GM21723 (cell line): Measurements from ENCODE around the gene CATSPERZ.
A peak's percentile ranks its signal among the peaks of the same experiment; 100 is the strongest.

Experiments used
- ATAC-seq: cut with Tn5 transposase; IDR thresholded peaks from one replicate; pipeline ENCODE4 v1.9.1; 2021; ENCODE audit warnings: mild to moderate bottlenecking, moderate library complexity; ENCODE audit not compliant: unreplicated experiment

CATSPERZ gene

DNA sequence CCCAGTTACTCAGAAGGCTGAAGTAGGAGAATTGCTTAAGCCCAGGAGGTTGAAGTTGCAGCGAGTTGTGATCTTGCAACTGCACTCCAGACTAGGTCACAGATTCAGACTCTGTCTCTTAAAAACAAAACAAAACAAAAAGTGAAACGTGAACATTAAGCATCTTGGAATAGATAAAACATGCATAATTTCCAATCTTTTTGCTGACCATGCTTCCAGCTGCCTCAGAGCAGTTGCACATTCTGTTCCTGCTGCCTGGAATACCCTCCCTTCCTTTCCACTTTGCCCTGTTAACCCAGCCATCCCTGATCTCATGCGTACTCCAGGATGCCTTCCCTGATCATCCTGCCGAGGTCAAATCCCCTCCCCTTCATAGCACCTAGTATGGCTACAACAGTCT lies 39.1 kb downstream of the CATSPERZ start:
- ATAC-seq, result no peak

DNA sequence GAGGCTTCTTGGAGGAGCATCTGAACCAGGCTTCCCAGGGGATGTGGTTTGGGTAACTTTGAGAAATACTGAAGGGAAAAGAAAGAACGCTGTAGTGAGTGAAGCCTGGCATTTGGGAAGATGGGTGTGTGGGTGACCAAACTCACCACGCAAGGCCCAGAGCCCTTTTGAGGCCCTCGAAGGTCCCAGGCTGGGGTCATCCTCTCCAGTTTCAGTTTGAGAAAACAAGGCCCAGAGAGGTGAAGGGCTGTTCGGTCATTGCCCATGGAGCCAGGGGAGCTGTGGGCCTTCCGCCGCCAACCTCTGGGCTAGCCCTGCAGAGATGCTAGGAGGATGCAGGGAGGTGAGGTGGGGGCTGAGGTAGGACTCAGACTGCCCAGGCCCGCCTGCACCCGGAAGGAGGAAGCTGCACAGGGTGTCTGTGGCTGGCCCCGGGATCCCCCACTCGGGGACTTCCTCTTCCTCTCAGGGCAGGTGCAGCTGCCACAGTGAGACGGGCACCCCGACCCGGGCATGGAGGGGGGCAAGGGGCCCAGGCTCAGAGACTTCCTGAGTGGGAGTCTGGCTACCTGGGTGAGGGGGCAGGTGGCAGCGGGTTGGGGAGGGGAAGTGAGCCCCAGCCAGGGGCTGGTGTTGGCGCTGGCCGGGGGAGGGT lies 39.7 kb downstream of the CATSPERZ start, which contains the start of gene CCDC88B:
Gene CCDC88B (plus strand): TSS at position 451 of the 655 bp plus-strand sequence. CDS start 63 bp downstream, at position 514.
- peak; percentile 56 for ATAC-seq

DNA sequence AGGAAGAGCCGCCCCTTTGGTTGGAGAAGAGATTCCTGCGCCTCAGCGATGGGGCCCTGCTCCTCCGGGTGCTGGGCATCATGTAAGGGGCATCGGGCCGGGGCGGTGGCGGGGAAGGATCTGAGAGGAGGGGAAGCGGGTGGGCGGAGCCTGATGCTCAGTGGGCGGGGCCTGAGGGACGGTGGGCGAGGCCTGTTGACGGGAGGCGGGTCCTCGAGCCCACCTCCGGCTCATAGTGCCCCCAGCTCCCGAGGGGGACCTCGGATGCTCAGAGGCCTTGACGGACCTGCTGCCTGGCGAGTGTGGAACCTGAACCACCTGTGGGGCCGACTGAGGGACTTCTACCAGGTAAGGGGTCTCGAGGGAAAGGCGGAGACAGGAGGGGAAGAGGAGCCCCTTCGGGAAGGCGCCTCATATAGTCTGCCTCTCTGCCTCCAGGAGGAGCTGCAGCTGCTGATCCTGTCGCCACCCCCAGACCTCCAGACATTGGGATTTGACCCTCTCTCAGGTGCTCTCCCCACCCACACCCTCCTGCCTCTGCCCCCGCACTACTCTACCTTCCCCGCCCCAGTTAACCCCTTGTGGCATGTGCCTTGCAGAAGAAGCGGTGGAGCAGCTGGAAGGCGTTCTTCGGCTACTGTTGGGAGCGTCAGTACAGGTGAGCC lies 40.6 kb downstream of the CATSPERZ start:
- ATAC-seq, result peak; percentile 40

DNA sequence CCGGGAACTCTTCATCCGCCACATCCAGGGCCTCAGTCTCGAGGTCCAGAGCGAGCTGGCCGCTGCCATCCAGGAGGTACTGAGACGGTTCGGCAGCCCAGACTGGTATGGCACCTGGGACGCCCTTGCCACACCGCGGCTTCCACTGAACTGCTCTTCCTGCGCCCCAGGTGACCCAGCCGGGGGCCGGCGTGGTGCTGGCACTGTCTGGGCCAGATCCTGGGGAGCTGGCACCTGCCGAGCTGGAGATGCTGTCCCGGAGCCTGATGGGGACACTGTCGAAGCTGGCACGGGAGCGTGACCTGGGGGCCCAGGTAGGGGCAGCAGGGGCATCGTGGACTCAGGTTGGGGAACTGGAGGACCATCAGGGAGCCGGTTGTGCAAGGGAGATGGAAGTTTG lies 41.3 kb downstream of the CATSPERZ start:
- ATAC-seq, result no peak

DNA sequence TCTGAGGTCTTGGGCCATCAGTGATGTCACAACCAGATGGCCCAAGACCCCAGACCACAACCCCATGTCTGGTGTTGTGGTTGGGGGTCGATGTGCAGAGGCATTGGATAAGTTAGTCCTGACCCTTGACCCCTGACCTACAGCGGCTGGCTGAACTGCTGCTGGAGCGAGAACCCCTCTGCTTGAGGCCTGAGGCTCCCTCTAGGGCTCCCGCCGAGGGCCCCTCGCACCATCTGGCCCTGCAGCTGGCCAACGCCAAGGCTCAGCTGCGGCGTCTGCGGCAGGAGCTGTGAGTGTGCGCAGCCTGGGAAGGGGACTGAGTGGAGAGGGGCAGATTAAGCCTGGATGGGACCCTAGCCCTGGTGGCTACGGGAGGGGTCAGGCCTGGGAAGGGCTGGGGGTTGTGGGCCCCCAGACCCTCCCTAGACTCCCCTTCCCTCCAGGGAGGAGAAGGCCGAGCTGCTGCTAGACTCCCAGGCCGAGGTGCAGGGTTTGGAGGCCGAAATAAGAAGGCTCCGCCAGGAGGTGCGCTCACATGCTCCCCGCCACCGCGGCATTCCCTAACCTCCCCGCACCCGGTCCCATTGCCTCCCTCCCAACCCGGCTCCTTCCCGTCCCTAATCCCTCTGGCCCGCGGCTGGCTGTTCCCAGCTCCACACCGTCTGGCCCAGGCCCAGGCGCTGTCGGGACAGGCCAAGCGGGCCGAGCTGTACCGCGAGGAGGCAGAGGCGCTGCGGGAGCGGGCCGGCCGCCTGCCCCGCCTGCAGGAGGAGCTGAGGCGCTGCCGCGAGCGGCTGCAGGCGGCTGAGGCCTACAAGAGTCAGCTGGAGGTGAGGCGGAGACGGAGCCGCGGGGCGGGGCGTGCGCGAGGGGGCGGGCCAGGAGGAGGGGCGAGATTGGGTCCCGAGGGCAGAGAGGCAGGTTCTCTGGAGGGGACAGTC lies 42.0 kb downstream of the CATSPERZ start:
- peak; percentile 51 for ATAC-seq

DNA sequence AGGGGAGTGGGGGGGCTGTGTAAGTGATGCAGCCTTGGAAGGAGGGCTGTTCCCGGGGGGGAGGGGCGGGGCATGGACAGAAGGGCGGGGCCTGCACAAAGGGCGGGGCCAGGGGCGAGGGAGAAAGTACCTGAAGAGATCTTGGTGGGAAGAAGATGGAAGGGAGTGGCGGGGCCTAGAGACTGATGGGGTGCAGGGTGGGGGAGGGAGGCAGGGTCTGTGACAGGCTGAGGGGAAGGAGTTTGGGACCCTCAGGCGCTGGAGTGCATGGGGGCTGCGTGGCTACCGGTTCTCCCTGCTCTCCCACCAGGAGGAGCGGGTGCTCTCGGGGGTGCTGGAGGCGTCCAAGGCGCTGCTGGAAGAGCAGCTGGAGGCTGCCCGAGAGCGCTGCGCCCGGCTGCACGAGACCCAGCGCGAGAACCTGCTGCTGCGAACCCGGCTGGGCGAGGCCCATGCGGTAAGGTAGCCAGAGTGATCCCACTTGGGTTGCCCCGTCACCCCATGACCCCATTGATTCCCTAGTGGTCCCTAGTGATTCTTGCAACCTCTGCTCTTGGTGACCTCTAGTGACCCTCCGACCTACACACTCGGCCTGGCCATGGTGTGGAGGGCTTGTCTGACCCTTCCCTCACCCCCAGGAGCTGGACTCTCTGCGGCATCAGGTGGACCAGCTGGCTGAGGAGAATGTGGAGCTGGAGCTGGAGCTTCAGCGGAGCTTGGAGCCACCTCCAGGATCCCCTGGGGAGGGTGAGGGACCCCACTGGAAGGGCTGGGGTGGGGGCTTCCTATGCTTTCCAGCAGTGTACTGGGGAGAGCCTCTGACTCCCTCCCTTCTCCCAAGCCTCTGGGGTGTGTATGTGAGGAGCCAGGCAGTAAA lies 42.9 kb downstream of the CATSPERZ start:
- no peak for ATAC-seq

DNA sequence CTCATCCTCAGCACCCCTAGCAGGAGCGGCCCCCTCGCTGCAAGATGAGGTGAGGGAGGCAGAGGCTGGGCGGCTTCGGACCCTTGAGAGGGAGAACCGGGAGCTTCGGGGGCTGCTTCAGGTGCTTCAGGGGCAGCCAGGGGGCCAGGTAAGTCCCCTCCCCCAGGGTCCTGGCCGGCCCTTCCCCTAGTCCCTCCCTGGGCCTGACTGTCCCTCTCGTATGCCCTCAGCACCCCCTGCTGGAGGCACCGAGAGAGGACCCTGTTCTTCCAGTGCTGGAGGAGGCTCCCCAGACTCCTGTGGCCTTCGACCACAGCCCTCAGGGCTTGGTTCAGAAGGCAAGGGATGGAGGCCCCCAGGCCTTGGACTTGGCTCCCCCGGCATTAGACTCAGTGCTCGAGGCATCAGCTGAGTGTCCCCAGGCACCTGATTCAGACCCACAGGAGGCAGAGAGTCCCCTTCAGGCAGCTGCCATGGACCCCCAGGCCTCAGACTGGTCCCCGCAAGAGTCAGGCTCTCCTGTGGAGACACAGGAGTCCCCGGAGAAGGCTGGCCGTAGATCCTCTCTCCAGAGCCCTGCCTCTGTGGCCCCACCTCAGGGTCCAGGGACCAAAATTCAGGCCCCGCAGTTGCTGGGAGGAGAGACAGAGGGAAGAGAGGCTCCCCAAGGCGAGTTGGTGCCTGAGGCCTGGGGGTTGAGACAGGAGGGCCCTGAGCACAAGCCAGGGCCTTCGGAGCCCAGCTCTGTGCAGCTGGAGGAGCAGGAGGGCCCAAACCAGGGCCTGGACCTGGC lies 43.8 kb downstream of the CATSPERZ start:
- no peak for ATAC-seq

DNA sequence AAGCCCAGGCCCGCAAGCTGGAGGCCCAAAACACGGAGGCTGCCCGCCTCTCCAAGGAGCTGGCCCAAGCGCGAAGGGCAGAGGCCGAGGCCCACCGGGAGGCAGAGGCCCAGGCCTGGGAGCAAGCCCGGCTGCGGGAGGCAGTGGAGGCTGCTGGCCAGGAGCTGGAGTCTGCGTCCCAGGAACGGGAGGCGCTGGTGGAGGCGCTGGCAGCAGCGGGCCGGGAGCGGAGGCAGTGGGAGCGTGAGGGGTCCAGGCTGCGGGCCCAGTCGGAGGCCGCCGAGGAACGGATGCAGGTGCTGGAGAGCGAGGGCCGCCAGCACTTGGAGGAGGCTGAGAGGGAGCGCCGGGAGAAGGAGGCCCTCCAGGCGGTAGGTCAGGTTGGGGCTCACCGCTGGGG lies 44.6 kb downstream of the CATSPERZ start:
- ATAC-seq, result no peak

DNA sequence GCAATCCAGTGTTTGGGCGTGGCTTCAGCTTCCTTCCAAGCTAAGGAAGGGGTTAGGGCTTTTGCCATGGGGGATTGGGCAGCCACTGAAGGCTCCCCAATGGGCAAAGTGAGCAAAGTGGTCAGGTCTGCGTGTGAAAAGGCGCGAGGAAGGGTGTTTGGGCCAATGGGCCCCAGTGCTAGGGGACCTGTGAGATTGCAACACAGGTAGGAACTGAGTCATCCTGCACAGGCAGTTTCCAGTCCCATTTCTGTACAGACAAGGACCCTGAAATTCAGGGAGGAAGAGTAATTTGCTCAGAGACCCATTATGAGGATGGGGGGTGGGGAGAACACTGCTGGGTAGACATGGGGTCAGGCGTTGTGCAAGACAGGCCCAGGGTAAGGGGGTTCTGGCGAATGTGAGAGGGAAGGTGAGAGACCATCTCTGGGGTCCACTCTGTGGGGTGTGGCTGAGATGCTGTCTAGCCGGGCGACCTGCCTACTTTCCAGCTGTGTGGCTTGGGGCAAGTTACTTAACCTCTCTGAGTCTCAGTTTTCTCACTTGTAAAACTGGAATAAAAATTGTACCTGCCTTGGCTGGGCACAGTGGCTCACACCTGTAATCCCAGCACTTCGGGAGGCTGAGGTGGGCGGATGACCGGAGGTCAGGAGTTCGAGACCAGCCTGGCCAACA lies 47.2 kb downstream of the CATSPERZ start:
- no peak for ATAC-seq

DNA sequence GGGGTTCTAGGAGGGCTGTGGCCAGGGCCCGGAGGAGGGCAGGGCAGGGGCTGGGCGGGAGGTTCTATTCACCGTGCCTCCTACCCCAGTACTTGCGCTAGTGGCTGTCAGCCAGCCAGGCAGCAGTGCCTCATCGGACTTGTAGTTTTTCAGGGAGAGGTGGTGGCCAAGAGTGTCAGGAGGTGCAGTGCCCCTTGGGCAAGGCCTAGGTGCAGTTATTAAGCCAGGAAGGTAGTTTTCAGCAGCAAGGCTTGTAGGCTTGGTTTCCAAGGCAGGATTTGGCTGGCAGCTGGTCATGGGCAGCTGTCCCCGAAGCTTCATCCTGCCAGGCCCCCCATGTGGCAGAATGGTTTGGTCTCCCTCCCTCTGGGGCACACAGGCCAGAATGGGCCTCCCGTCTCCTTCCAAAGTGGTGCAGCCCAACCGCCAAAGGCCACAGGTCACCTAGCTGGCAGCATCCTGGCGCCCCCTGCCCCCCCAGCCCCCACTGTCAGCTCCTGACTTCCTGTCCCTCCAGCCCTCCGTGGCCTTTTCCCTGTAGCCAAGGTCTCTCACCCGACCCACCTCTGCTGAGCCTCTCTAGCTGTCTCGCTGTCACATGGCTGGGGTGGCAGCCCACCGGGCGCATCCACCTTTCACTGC lies 48.3 kb downstream of the CATSPERZ start:
- ATAC-seq, result no peak

DNA sequence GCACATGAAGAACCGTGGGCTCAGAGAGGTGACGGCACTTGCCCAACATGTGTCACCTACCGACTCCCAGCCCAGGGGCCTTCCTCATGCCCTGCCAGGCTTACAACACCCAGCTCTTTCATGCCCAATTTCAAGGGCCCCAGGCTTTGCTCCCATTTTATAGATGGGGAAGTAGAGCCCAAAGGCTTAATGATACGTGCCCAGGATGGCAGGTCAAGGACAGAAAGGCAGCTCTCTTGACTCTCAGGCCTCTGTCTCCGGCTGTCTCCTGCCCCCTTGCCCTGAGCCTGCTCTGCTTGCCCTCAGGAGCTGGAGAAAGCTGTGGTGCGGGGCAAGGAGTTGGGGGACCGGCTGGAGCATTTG lies 48.8 kb downstream of the CATSPERZ start:
- ATAC-seq, result no peak

DNA sequence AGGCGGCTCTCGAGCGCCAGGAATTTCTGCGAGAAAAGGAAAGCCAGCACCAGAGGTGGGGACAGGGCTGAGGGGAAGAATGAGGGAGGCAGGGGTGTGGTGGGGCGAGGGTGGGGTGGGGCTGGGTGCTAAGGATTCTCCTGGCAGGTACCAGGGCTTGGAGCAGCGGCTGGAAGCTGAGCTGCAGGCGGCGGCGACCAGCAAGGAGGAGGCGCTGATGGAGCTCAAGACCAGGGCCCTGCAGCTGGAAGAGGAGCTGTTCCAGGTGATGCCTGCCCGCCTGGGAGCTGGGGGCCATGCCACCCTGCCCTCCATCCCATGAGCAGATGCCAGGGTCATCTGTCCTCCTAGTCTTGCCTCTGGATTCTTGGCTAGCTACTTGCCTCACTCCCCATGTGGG lies 49.2 kb downstream of the CATSPERZ start:
- no peak for ATAC-seq

DNA sequence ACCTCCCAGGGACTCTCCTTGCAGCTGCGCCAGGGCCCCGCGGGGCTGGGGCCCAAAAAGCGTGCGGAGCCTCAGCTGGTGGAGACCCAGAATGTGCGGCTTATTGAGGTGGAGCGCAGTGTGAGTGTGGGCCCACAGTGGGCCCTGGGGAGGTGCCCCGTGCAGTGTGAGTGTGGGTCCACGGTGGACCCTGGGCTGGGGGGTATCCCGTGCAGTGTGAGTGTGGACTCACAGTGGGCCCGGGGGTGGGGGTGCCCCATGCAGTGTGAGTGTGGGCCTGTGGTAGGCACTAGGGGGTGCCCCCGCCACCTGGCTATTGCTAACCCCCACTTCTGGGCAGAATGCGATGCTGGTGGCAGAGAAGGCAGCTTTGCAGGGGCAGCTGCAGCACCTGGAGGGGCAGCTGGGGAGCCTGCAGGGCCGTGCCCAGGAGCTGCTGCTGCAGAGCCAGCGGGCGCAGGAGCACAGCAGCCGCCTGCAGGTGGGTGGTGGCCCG lies 51.0 kb downstream of the CATSPERZ start:
- no peak for ATAC-seq

DNA sequence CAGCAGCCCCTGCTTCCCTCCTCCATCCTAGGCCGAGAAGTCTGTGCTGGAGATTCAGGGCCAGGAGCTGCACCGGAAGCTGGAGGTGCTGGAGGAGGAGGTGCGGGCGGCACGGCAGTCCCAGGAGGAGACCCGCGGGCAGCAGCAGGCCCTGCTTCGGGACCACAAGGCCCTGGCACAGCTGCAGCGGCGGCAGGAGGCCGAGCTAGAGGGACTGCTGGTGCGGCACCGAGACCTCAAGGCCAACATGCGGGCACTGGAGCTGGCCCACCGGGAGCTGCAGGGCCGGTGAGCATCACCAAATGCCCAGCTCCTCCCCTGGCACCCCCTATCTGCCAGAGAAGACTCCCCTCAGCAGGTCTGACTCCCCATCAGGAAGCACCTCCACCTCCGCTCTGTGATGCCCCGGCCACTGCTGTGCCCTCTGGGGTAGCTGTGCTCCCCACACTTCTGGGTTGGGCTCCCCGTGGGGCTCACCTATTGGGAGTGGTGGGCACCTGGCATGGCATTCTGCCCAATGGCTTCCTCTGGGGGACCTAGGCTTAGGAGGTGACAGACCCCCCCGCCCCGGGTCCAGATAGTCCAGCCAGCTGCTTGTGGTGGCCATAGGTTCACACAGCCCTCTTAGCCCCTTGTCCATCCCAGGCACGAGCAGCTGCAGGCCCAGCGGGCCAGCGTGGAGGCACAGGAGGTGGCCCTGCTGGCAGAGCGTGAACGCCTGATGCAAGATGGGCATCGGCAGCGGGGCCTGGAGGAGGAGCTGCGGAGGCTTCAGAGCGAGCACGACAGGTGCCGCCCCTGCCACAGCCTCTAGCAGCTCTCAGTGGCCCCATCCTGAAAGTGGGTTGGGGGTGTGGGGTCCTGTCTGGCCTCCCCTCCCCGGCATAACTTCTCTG lies 52.2 kb downstream of the CATSPERZ start:
- ATAC-seq, result no peak

DNA sequence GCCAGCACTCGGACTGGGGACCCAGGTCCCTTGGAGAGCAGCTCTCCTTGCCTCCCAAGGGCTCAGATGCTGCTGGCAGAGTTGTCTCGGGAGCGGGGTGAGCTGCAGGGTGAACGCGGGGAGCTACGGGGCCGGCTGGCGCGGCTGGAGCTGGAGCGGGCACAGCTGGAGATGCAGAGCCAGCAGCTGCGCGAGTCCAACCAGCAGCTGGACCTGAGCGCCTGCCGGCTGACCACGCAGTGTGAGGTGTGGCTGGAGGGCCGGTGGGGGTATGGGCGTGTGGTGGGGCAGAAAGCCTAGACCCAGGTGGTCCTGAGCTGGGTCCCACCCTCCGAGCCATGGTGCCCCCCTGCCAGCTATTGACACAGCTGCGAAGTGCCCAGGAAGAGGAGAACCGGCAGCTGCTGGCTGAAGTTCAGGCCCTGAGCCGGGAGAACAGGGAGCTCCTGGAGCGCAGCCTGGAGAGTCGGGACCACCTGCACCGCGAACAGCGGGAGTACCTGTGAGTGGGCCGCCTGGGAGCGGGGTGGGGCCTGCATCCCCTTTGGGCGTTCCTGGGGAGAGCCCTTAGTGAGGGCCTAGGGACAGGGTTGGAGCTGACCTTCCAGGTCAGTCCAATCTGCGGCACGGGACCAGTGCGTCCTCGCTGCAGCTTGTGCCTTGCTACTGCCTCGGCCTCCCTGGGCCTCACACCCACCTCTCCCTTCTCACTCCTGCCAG lies 53.0 kb downstream of the CATSPERZ start:
- no peak for ATAC-seq

DNA sequence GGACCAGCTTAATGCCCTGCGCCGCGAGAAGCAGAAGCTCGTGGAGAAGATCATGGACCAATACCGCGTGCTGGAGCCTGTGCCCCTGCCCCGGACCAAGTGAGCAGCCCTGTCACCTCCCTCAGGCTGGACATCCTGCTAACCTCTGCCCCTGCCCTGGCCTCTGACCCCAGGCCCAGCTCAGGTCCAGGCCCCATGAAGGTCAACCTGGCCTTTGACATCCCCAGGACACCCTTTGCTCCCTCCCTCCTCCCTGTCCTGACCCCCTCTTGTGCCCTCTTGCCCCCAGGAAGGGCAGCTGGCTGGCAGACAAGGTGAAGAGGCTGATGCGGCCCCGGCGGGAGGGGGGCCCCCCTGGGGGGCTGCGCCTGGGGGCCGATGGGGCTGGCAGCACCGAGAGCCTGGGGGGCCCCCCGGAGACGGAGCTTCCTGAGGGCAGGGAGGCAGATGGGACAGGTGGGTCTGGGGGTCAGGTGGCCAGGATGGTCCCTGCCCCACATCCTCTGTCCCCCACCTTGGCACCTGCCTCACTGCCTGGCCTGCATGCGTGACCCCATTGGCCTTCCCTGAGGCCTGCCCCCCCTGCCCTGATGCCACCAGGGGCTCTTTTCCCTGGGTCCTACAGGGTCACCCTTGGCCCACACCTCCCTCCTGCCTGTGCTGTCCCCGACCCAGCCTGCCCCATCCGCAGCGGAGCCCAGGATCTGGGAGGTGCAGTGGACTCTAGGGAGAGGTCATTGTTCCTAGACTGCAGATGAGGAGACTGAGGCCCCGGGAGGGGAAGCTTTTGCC lies 53.8 kb downstream of the CATSPERZ start:
- ATAC-seq, result no peak
